Raji (cell line): ENCODE results near the gene RAMP2.

Experiments
- POLR2A ChIP-seq: IDR thresholded peaks from 2 replicates; pipeline ENCODE4 v1.6.1; 2011; ENCODE audit warnings: low read depth, low read length, control low read depth; ENCODE audit not compliant: insufficient read depth

Gene RAMP2, protein sequence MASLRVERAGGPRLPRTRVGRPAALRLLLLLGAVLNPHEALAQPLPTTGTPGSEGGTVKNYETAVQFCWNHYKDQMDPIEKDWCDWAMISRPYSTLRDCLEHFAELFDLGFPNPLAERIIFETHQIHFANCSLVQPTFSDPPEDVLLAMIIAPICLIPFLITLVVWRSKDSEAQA

DNA sequence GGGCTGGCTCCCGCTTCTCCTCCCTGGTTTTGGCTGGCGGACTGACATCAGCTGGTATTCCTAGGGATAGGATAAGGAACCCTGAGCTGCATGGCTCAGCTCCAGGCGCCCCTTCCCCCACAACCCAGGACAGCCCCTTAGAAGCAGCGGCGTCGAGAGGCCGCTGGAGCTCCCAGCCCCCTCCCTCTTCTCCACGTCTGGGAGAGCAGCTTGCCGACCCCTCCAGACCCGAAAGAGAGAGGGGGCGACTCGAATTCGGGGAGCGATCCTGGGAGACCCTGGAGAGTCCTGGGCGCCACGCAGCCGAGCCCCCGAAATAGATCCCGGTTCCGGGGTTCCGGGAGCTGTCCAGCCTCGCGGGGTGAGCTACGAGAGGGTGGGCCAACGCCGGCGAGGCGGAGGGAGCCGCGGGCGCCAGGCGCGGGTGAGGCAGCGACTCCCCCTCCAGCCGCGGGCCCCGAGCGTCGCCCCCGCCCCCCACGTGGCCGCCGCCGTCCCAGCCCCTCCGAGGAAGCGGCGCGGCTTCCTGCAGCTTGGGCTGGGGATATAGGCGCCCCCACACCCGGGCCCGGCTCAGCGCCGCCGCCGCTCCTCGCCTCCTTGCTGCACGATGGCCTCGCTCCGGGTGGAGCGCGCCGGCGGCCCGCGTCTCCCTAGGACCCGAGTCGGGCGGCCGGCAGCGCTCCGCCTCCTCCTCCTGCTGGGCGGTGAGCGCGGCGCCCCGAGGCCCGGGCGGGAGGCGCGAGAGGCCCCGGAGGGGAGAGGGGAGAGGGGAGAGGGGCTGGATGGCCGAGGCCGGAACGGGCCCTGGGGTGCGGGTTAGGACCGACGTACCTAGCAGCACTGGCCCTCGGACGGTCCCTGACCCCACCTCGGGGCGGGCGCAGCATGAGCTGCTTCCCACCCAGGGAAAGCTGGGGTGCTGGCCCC lies at the start of gene RAMP2:
RAMP2 (plus strand) TSS at position 576 of the 930 bp plus-strand sequence; CDS start at position 611, 35 bp downstream.
- TF ChIP-seq POLR2A, result no peak

DNA sequence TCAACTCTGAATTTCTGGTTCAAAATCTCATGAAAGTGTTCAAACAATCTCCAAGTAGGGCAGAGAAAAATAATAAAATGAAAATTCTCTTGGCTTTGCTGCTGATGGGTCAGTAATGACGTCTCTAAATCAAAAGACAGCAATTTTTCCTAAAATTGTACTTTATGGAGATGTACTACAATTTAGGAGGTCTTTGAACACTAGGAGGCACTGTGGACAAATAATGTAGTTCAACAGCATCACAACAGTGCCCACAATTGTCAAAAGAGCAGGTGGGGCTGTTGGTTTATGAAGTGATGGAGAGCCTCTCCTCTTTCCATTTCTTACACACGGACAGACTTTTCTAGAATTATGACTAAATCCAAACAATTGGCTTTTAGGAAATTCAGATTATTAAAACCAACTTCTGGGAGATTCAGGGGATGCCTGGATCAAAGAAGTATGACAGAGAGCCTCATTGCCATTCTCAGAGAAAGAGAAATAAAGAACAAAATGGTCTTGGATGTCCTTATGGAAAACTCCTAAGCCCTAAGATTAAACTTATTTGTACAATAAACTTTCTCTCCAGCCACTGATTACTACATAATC lies 39.9 kb upstream of the RAMP2 start:
- TF ChIP-seq POLR2A, result no peak

DNA sequence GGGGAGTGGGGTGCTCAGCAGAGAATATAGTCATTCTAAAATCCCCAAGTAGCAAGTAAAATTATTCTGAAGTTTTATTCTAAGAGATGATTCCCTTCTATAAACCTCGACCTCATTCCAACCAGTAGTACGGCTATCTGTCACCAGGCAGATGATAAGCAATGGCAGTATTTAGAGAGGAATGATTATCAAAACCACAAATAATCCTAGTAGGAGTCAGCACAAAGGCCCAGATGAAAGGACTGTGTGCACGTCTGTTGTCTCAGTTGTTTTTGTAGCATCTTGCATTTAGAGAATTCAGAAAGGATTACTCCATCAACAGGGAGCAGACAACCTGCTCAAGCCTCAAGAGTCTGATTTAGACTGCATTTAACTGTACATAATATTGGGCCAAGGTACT lies 37.4 kb upstream of the RAMP2 start:
- TF ChIP-seq POLR2A, result no peak

DNA sequence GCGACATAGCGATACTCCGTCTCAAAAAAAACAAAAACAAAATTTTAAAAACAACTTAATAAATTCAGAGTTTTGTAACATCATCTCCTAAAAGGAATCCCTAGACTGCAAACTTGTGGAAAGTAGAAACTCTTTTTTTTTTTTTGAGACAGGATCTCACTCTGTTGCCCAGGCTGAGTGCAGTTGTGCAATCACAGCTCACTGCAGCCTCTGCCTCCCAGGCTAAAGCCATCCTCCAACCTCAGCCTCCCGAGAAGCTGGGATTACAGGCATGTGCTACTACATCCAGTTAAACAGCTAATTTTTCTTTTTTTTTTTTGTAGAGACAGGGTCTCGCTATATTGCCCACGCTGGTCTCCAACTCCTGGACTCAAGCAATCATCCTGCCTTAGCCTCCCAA lies 35.9 kb upstream of the RAMP2 start:
- no peak for TF ChIP-seq POLR2A

DNA sequence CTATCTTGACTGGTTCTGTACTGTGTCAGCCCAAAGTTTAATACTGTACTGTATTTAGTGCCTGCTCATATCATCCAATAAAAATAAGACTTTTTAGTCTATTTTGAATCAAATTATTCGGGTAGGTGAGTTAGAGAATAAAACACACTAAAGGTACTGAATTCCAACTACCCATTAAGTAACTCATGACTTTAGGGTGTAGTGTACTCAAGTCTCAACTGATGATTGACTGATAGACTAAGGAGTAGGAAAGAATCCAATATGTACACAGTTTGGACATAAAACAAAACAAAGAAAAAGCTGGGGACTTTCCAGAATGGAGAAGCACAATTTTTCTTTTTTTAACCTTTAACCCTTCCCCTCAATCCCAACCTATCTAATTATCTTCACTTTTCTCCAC lies 20.3 kb upstream of the RAMP2 start:
- no peak for TF ChIP-seq POLR2A

DNA sequence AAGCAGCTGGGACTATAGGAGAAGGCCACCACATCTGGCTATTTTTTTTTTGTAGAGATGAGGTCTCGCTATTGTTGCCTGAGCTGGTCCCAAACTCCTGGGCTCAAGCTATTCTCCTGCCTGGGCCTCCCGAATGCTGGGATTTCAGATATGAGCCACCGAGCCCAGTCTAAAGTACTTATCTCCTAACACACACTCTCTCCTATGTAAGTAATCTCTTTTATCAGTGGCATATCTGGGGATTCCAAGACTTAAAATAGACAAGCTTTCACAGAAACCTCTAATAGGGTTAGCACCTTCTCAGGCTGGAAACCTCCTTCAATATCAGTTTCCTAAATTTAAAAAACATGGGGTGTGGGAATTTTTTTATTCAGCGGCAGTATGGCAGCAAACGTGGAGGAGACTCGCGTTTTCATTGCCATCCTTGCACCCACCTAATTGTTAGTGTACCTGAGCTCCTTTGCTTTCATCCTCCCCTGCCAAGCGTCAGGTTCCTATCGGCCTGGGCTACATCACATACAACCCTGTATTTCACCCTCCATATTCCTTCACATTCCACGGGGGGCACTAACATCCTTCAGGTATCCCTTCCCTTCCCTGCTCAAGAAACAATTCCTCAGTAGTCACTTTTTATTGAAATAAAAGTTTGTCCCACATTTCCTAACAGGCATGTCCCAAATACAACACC lies 17.3 kb upstream of the RAMP2 start:
- TF ChIP-seq POLR2A, result no peak

DNA sequence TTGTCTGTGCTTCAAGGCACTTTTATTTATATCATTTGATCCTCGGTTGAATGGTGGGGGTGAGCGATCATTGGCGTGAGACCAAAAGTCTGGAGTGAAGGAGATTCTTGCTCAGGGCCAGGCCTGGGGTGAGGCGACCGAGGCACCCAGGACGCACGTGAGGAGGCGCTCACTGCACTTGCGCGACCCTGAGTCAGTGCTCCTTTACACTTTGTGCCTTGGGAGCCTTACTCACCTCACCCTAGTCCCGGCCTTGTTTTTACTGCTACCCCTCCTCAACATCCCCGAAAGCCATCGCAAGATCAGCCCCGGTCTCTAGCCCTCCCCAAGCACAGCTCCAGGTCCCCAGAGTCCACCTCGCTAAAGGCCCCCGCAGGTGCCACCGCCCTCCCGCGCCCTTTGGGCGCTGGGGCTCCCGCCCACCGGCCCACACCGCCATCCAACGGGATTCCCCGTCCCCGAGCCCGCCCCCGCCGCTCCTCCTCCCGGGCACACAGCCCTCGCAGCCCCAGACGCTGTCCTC lies 16.7 kb upstream of the RAMP2 start:
- peak; percentile 57; the same call in 1 of the 2 replicates for TF ChIP-seq POLR2A

DNA sequence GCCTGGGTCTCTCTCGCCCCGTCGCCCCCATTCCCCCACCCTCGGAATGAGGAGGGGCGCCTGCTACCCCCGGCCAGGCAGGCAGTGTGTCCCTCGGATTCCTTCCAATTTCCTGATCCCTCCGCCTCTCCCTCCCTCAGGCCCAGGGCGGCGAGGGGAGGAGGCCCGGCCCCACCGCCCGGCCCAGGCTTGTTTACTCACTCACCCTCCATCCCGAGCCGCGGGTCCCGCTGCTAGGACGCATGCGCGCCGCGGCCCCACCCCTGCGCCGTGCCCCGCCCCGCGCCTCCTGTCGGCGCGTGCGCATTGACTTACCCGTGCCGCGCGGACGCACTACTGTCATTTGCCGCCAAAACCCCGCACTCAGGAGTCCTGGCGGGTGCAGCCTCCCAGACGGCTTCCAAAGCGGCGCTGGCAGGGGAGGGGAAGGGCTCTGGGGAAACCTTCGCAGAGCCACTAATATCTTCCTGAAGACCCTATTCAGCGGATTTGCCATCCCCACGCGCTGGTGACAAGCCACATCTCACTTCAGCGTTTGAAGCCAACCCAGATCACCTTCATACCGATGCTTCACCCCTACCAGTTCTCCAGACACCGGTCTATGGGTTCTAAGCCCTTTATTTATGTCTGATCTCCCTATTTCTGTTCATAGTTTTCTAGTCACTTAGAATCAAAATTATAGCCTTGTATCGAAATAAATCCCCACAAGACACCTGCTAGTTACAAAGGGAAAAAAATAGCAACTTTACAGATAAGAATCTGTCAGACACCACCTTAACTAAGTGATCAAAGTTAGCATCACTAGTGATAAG lies 16.0 kb upstream of the RAMP2 start, which contains the start of gene EZH1:
EZH1 (minus strand) TSS at position 235 of the 812 bp plus-strand sequence. CDS start 16,099 bp downstream, outside the sequence.
- TF ChIP-seq POLR2A, result peak; percentile 76

DNA sequence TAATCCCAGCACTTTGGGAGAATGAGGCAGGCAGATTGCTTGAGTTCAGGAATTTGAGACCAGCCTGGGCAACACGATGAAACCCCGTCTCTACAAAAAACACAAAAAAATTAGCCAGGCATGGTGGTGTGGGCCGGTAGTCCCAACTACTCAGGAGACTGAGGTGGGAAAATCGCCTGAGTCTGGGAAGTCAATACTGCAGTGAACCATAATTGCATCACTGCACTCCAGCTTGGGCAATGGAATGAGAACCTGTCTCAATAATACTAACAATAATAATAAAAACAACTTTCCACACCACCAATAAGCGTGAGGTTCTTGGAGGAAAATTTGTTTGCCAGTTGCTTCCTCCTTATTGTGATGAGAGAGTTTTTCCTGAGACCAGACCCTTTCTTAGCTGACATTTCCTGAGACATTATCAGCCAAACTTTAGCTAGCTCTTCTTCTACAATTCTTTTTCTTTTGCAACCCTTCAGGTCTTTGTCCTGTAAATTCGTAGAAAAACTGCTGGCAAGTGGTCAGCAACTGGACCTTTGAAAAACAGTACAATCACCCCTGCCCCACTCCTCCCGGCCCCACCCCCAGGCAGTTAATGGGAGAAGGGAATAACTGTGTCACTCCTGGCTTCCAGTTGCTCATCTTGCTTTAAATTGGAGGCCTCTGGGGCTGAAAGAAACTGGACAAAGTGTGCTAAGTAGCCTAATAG lies 12.7 kb upstream of the RAMP2 start:
- no peak for TF ChIP-seq POLR2A

DNA sequence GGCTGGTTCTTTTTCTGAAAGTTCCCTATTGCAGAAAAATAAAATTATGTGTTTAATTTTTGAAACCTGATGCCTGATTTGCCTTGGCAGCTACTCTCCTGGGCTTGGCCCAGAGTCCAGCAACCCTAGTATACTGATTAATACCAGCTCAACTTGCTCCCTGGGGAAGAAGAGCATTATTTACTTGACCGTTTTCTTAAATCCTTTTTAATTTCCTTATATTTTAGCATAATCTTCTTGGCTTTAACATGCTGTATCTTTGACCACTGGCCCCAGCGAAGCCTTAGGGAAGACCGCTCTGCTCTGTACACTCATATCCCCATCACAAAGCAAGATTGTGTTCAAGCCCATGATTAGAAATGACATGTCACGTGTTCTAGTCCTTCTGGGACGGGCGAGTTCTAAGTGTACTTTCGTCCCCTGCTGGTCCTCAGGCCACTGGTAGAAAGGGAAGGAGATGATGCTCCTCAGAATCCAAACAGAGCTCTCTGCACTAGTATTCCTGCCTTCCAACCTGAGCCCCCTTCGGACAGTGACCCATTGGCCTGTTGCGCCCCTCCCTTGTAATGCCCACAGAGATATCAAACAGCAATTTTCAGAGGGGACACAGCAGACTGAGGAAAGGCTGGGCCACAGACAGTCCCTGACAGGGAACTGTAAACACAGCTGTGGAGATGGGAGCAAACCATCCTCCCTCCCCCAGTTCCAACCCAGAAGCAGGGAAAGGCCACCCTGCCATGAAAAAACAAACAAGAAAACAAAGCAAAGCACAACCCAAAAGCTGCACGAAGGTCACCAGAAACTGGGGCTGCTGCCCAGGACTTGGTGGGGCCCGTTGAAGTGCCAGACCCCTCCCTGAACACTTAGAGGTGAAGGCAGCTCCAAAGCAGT lies 11.9 kb upstream of the RAMP2 start:
- no peak for TF ChIP-seq POLR2A

DNA sequence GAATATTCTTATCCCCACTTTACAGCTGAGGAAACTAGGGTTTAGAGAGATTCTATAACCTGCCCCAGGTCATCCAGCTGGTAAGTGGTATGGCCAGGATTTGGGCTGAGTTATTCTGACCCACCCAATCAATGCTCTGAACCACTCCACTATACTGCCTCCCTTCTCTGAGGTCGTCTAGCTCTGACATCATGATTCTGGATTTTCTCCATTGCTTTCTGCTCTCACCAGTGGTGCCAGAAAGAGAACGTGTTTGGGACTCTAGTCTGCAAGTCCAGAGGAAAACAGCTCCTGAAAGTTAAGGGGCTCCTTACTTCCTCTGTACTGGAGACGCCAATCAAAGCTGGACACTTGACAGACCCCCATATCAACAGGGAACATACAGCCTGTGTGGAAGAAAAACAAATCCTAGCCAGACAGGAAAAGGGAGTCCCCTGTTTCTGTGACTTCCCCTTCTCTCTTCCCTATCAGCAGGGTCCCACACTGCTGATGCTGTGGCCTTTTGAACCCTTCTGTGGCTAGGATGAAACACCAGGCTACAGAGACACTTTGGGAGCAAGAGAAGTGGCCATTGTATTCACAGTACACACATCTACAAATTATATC lies 10.2 kb upstream of the RAMP2 start:
- TF ChIP-seq POLR2A, result no peak

DNA sequence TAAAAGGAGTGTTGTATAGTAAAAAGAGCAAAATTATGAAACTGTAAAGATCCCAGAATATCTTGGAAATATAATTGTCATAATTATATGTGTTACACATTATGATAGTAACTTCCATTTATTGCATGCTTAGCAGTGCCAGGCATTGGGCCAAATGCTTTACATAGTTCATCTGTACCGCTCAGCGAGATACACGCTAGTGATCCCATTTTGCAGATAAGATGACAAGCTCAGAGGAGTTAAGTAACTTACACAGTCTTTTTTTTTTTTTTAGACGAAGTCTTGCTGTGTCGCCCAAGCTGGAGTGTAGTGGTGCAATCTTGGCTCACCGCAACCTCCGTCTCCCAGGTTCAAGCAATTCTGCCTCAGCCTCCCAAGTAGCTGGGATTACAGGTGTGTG lies 9.4 kb upstream of the RAMP2 start:
- no peak for TF ChIP-seq POLR2A
